DOHH2 (cell line): Measurements from ENCODE around the gene TNRC6C.

Experiments used
- CTCF ChIP-seq: fragments of 200-600 bp; sonication (generic); IDR thresholded peaks from one replicate; pipeline ENCODE4 v1.5.1; 2014; ENCODE audit warnings: antibody characterized with exemption, mild to moderate bottlenecking, low read depth, low read length; ENCODE audit not compliant: poor library complexity, severe bottlenecking
- EZH2phosphoT487 ChIP-seq: fragments of 200-600 bp; sonication (generic); IDR thresholded peaks from 2 replicates; pipeline ENCODE4 v1.6.1; 2017; ENCODE audit warnings: borderline replicate concordance, mild to moderate bottlenecking, antibody characterized with exemption, low read length, moderate library complexity, mixed read lengths

- TF ChIP-seq CTCF: no peak
- TF ChIP-seq EZH2phosphoT487: no peak
These were observed 53.9 kb downstream of the TNRC6C start for GRCh38 chr17:78012428-78012827.
